Measurements from ENCODE around the gene COX10.
"Not testable (repeated sequence)": the region's sequence is repeated elsewhere in the genome, so short reads cannot be mapped to it uniquely, and the experiment has no call there.

Gene COX10

GRCh38 chr17:14125518-14126137, 56.3 kb downstream of the COX10 start:
- no peak for DNase-seq

- no peak for DNase-seq
Observed at GRCh38 chr17:14133104-14133503, 63.8 kb downstream of the COX10 start.

- no peak for DNase-seq
Observed at GRCh38 chr17:14134456-14134855, 65.2 kb downstream of the COX10 start.

GRCh38 chr17:14135906-14136590, 66.7 kb downstream of the COX10 start:
- DNase-seq = no peak

GRCh38 chr17:14138649-14139048, 69.3 kb downstream of the COX10 start:
- DNase-seq = no peak

- no peak for DNase-seq
Observed at GRCh38 chr17:14143688-14144087, 74.4 kb downstream of the COX10 start.

GRCh38 chr17:14144508-14144907, 75.2 kb downstream of the COX10 start:
- DNase-seq = no peak

- DNase-seq = no peak
Observed at GRCh38 chr17:14149751-14150150, 80.4 kb downstream of the COX10 start.

- no peak for DNase-seq
Observed at GRCh38 chr17:14150619-14151018, 81.3 kb downstream of the COX10 start.

GRCh38 chr17:14152721-14153120, 83.4 kb downstream of the COX10 start:
- no peak for DNase-seq

- no peak for DNase-seq
Observed at GRCh38 chr17:14153374-14153773, 84.1 kb downstream of the COX10 start.

GRCh38 chr17:14156689-14157088, 87.4 kb downstream of the COX10 start:
- DNase-seq = no peak

- no peak for DNase-seq
Observed at GRCh38 chr17:14157822-14158221, 88.5 kb downstream of the COX10 start.

GRCh38 chr17:14158707-14159106, 89.4 kb downstream of the COX10 start:
- no peak for DNase-seq

- DNase-seq = no peak
Observed at GRCh38 chr17:14161419-14161818, 92.1 kb downstream of the COX10 start.

- DNase-seq = no peak
Observed at GRCh38 chr17:14165616-14166015, 96.3 kb downstream of the COX10 start.

- DNase-seq = not testable (repeated sequence)
Observed at GRCh38 chr17:14167831-14168230, 98.5 kb downstream of the COX10 start.

GRCh38 chr17:14168582-14168981, 99.3 kb downstream of the COX10 start:
- DNase-seq = no peak

GRCh38 chr17:14169287-14169686, 100.0 kb downstream of the COX10 start:
- no peak for DNase-seq

- DNase-seq = no peak
Observed at GRCh38 chr17:14169901-14170300, 100.6 kb downstream of the COX10 start.

- DNase-seq = not testable (repeated sequence)
Observed at GRCh38 chr17:14176989-14177388, 107.7 kb downstream of the COX10 start.

GRCh38 chr17:14177801-14178200, 108.5 kb downstream of the COX10 start:
- not testable (repeated sequence) for DNase-seq

GRCh38 chr17:14179951-14180350, 110.6 kb downstream of the COX10 start:
- not testable (repeated sequence) for DNase-seq

- DNase-seq = not testable (repeated sequence)
Observed at GRCh38 chr17:14182084-14182483, 112.8 kb downstream of the COX10 start.

GRCh38 chr17:14184536-14184935, 115.2 kb downstream of the COX10 start:
- DNase-seq = not testable (repeated sequence)
